K562 (cell line): ENCODE results near the gene ITGB2. TPM values are rescaled to one million over a fixed set of nuclear protein-coding genes. Genes with fewer than 3 reads are reported as not detected.

Source experiments
- BCOR ChIP-seq: fragments of 450-650 bp; IDR thresholded peaks from 2 replicates; pipeline ENCODE4 v1.6.1; 2016
- FOXP1 ChIP-seq: sonication (generic); formaldehyde crosslinking; IDR thresholded peaks from 2 replicates; pipeline ENCODE4 v1.8.0; 2022; ENCODE audit warnings: mild to moderate bottlenecking, missing genetic modification reagents
- HIVEP1 ChIP-seq: fragments of 250-450 bp; sonication (Bioruptor Pico); IDR thresholded peaks from 2 replicates; pipeline ENCODE4 v1.4.0; 2020; ENCODE audit warnings: mild to moderate bottlenecking
- HNRNPLL ChIP-seq: fragments of 200-400 bp; formaldehyde crosslinking; IDR thresholded peaks from 2 replicates; pipeline ENCODE4 v1.6.1; 2017; ENCODE audit warnings: low read length, low read depth, mild to moderate bottlenecking; ENCODE audit not compliant: poor library complexity, severe bottlenecking
- KLF16 ChIP-seq: IDR thresholded peaks from 2 replicates; pipeline ENCODE4 v1.6.1; 2016; ENCODE audit warnings: antibody characterized with exemption
- RERE ChIP-seq: sonication (generic); formaldehyde crosslinking; IDR thresholded peaks from 2 replicates; pipeline ENCODE4 v1.8.0; 2023; ENCODE audit warnings: missing genetic modification reagents, mild to moderate bottlenecking, borderline replicate concordance
- RNF2 ChIP-seq: sonication (generic); IDR thresholded peaks from 2 replicates; pipeline ENCODE4 v1.6.1; 2016
- SRSF3 ChIP-seq: fragments of 200-400 bp; formaldehyde crosslinking; IDR thresholded peaks from 2 replicates; pipeline ENCODE4 v1.6.1; 2016; ENCODE audit warnings: mild to moderate bottlenecking, low read length, moderate library complexity; ENCODE audit not compliant: insufficient read depth
- SRSF9 ChIP-seq: fragments of 200-400 bp; formaldehyde crosslinking; IDR thresholded peaks from 2 replicates; pipeline ENCODE4 v1.6.1; 2017; ENCODE audit warnings: low read depth, low read length, borderline replicate concordance
- TFAP4 ChIP-seq: sonication (generic); formaldehyde crosslinking; IDR thresholded peaks from 2 replicates; pipeline ENCODE4 v1.8.0; 2022; ENCODE audit warnings: missing genetic modification reagents, mild to moderate bottlenecking, moderate library complexity, borderline replicate concordance
- UBTF ChIP-seq, 2 experiments: IDR thresholded peaks; 2 replicates each; pipeline ENCODE4 v1.6.1; 2012; ENCODE audit warnings: improper control_type of control experiment in 2 of 2, low read depth in 2 of 2, low read length in 2 of 2, borderline replicate concordance in 1 of 2
- ZBTB33 ChIP-seq: sonication (generic); formaldehyde crosslinking; IDR thresholded peaks from 2 replicates; pipeline ENCODE4 v1.8.1; 2023; ENCODE audit warnings: mild to moderate bottlenecking, missing genetic modification reagents
- ZNF24 ChIP-seq: fragments of 450-650 bp; IDR thresholded peaks from 2 replicates; pipeline ENCODE4 v1.6.1; 2016
- ZNF280A ChIP-seq: fragments of 450-650 bp; IDR thresholded peaks from 2 replicates; pipeline ENCODE4 v1.6.1; 2018; ENCODE audit warnings: mild to moderate bottlenecking, low read depth; ENCODE audit not compliant: partially characterized antibody
- ZNF3 ChIP-seq: fragments of 250-450 bp; sonication (Bioruptor Pico); IDR thresholded peaks from 2 replicates; pipeline ENCODE4 v1.5.0; 2021; ENCODE audit warnings: mild to moderate bottlenecking, moderate library complexity
- polyA plus RNA-seq, 8 experiments: library from polyadenylated mRNA; depleted of rRNA in 4 of 8; stranded (reverse) in 5 of 8; unstranded in 3 of 8; fragments of >200 nt; fragmentation: Nextera tagmentation in 2 of 8; fragmentation: Illumina TruSeq in 1 of 8; extraction: Ambion mirVana in 2 of 8; extraction: Trizol in 1 of 8; gene quantifications; 2 replicates each; pipeline versions ENCODE4 v1.2.1 to v1.2.3, GENCODE V29; 2011 to 2014; ENCODE audit warnings: inconsistent platforms in 1 of 8, missing spikeins in 1 of 8
- total RNA-seq, 7 experiments: library from RNA; depleted of rRNA in 6 of 7; stranded (reverse); fragments of >200 nt in 6 of 7; fragmentation: Illumina TruSeq in 2 of 7; extraction: Trizol in 2 of 7; gene quantifications; 2 replicates each; pipeline versions ENCODE4 v1.2.1 to v1.2.3, GENCODE V29; 2011 to 2021; ENCODE audit warnings: low replicate concordance in 1 of 7

ITGB2 gene
- total and polyA plus RNA-seq, 9 of the 15 experiments (the other 6 are each of a cell fraction or from before 2014, with no cell fraction given), result 0.07 to 1.3 (median 0.51) TPM; not detected in 2

GRCh38 chr21:44940116-44940631, 19.5 kb upstream of the ITGB2 start (continued):
- TF ChIP-seq UBTF (IDR thresholded peaks at IDR 0.05; ENCODE audit: borderline replicate concordance in 1 of 2, low read depth in 2 of 2, low read length in 2 of 2) (no peak), ZNF280A (no peak), ZNF3 (CRISPR knock-in tag) (no peak), HIVEP1 (CRISPR knock-in tag) (no peak), RERE (CRISPR knock-in tag) (0 out of 2 replicates have a peak, but pooled peaks have one; percentile 55), SRSF3 (no peak), TFAP4 (no peak), ZNF24 (no peak), ZBTB33 (CRISPR knock-in tag) (no peak), HNRNPLL (peak; percentile 21), BCOR (no peak), RNF2 (no peak), KLF16 (no peak), SRSF9 (no peak), FOXP1 (CRISPR knock-in tag) (no peak)
